ENCODE measurements around the gene HCST. TPM values are rescaled to one million over a fixed set of nuclear protein-coding genes. Genes with fewer than 3 reads are reported as not detected.

HCST gene, protein sequence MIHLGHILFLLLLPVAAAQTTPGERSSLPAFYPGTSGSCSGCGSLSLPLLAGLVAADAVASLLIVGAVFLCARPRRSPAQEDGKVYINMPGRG
- total RNA-seq (1 to 10 TPM in 1 of 2 donors, under 1 TPM in 1; 0.87 to 3.5 TPM), polyA plus RNA-seq (ENCODE audit: insufficient read depth, low read depth, low replicate concordance) (16.8 TPM)
- long read RNA-seq, donor 1, partial matches to known transcripts = 0 of 52 reads
- long read RNA-seq, donor 1, other reads (novel, unspliced or antisense) = 49 of 52 reads
- long read RNA-seq, donor 2, partial matches to known transcripts = 0 of 1 reads
- long read RNA-seq, donor 2, other reads (novel, unspliced or antisense) = 0 of 1 reads

DNA sequence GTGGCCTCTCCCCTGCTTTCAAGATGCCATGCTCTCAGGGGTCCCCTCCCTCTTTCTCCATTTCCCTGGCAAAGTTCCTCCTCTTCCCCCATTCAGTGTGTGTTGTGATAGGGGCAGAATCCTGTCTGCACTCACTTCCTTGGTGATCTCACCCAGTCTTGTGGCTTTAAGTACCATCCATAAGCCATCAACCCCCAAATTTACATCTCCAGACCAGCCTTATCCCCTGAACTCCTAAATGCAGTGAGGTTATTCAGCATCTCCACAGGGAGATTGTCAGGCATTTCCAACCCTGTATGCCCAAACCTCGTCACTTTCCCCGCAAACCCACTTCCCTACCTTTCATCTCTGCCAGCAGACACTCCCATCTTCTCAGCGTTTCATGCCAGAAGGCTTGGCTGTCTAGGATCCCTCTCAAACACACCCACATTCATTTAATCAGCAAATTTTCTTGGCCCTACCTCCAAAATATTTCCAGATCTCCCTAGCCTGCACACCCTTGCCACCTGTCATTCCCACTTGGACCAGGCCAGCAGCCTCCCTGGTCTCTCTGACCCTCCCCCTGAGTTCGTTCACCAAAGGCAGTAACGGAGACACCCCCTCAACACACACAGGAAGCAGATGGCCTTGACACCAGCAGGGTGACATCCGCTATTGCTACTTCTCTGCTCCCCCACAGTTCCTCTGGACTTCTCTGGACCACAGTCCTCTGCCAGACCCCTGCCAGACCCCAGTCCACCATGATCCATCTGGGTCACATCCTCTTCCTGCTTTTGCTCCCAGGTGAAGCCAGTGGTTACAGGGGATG, at the start of gene HCST:
Gene HCST, plus strand, starts transcription at position 676 of the 808 bp plus-strand sequence. Its CDS starts 65 bp downstream, at position 741.
- H3K27ac ChIP-seq = peak within 1 kb of the TSS in 1 of 2 donors; percentile 15
- TF ChIP-seq, protein P1, sequence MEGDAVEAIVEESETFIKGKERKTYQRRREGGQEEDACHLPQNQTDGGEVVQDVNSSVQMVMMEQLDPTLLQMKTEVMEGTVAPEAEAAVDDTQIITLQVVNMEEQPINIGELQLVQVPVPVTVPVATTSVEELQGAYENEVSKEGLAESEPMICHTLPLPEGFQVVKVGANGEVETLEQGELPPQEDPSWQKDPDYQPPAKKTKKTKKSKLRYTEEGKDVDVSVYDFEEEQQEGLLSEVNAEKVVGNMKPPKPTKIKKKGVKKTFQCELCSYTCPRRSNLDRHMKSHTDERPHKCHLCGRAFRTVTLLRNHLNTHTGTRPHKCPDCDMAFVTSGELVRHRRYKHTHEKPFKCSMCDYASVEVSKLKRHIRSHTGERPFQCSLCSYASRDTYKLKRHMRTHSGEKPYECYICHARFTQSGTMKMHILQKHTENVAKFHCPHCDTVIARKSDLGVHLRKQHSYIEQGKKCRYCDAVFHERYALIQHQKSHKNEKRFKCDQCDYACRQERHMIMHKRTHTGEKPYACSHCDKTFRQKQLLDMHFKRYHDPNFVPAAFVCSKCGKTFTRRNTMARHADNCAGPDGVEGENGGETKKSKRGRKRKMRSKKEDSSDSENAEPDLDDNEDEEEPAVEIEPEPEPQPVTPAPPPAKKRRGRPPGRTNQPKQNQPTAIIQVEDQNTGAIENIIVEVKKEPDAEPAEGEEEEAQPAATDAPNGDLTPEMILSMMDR (IDR thresholded peaks at IDR 0.05) = no peak
- H3K4me3 ChIP-seq = no peak within 1 kb of the TSS
- H3K27me3 ChIP-seq = no peaks in the 10 kb centered on the region
- DNase-seq = no peak
- H3K4me1 ChIP-seq = peaks cover 7% of the 10 kb centered on the region
- intact Hi-C loops (cut with DNase I; ENCODE audit: low total_unique reads) = no loop called here
- WGBS, 2 donors = 37 to 40% methylated on average over 6 of the region's 6 CpGs
- H3K9me3 ChIP-seq = no peaks in the 10 kb centered on the region
- H3K36me3 ChIP-seq (ENCODE audit: low read depth, missing control alignments) = no peaks in the 10 kb centered on the region

DNA sequence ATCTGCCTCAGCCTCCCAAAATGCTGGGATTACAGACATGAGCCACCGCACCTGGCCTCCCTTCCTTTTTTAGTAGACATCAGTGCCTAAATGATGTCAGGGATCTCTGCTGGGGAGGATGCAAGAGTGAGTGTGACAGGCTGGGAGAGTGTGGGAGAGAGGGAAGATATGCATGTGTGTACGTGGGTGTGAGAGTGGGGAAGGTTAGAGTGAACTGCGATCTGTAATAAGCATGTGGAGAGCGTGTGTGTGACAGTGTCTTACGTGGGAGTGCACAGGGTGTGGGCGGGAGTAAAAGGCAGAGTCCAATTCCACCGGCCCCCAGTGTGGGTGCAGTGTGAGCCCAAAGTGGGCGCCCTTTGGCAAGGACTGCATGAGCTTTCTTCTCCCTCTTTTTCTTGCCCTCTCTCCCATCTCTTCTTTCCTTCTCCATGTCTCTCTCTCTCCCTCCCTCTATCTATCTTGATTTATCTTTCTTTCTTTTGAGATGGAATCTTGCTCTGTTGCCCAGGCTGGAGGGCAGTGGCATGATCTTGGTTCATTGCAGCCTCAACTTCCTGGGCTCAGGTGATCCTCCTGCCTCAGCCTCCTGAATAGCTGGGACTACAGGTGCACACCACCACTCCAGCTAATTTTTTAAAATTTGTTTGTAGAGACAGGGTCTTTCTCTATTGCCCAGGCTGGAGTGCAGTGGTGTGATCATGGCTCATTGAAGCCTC, 49.1 kb upstream of the HCST start:
- intact Hi-C loops (cut with DNase I; ENCODE audit: low total_unique reads) = no loop called here
- no peak overlapping the region for H3K27ac ChIP-seq
- H3K4me1 ChIP-seq = peaks cover 3% of the 10 kb centered on the region
- no peaks in the 10 kb centered on the region for H3K36me3 ChIP-seq (ENCODE audit: low read depth, missing control alignments)
- 30 to 42% methylated on average over 8 of the region's 8 CpGs for WGBS, 2 donors
- H3K9me3 ChIP-seq = no peaks in the 10 kb centered on the region
- no peak for DNase-seq
- H3K4me3 ChIP-seq = no peak overlapping the region
- TF ChIP-seq, protein P1 (IDR thresholded peaks at IDR 0.05) = no peak
- TF ChIP-seq POLR2A (IDR thresholded peaks at IDR 0.05) = no peak
- no peaks in the 10 kb centered on the region for H3K27me3 ChIP-seq

DNA sequence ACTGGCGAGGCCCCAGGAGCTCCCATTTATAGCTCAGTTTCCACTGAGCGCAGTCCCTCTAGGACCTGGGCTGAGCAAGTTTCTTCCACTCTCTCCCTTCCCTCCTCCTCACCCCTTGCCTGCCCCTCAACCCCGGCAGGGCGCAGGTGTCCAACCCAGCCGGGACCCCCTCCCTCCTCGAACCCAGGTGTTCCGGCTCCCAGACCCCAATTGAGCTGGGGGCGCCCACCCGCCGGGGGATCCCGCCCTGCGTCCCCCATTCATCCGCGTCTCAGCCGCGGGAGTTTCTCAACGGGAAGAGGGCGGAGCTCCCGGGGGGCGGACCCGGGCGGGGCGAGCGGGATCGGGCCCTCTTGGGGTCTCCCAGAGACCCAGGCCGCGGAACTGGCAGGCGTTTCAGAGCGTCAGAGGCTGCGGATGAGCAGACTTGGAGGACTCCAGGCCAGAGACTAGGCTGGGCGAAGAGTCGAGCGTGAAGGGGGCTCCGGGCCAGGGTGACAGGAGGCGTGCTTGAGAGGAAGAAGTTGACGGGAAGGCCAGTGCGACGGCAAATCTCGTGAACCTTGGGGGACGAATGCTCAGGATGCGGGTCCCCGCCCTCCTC, 45.7 kb upstream of the HCST start, which contains the start of gene KIRREL2:
Gene KIRREL2, plus strand, starts transcription at position 366 of the 604 bp plus-strand sequence. Its CDS starts 209 bp downstream, at position 575.
- Histone ChIP-seq H3K4me3 (peak within 1 kb of the TSS; percentile 6 to 42), H3K9me3 (no peaks in the 10 kb centered on the region), H3K27me3 (no peaks in the 10 kb centered on the region), H3K27ac (no peak within 1 kb of the TSS), H3K4me1 (peaks cover 3% of the 10 kb centered on the region), H3K36me3 (ENCODE audit: low read depth, missing control alignments) (no peaks in the 10 kb centered on the region)
- TF ChIP-seq, protein P1 (IDR thresholded peaks at IDR 0.05) = no peak
- no peak for TF ChIP-seq POLR2A (IDR thresholded peaks at IDR 0.05)
- 1% methylated on average over 18 to 42 of the region's 42 CpGs for WGBS, 2 donors
- DNase-seq = no peak
- intact Hi-C loops (cut with DNase I; ENCODE audit: low total_unique reads) = no loop called here

DNA sequence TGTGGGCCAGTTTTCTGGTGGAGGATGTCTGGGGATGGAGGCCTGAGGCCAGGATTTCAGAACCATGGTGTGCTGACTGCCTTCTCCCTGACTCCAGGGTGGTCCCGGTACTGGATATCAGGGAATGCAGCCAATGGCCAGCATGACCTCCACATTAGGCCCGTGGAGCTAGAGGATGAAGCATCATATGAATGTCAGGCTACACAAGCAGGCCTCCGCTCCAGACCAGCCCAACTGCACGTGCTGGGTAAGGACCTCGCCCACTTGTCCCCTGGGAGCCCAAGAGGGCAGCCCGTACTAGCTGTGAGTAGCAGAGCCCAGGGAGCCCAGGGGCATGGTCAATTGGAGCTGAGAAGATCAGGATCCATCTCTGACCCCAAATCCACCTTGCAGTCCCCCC, 44.0 kb upstream of the HCST start:
- H3K9me3 ChIP-seq = no peaks in the 10 kb centered on the region
- no peaks in the 10 kb centered on the region for H3K36me3 ChIP-seq (ENCODE audit: low read depth, missing control alignments)
- H3K4me1 ChIP-seq = peaks cover 3% of the 10 kb centered on the region
- no peak overlapping the region for H3K27ac ChIP-seq
- H3K27me3 ChIP-seq = no peaks in the 10 kb centered on the region
- no peak overlapping the region for H3K4me3 ChIP-seq
- intact Hi-C loops (cut with DNase I; ENCODE audit: low total_unique reads) = no loop called here
- TF ChIP-seq POLR2A (IDR thresholded peaks at IDR 0.05) = no peak
- TF ChIP-seq, protein P1 (IDR thresholded peaks at IDR 0.05) = no peak
- WGBS, 2 donors = 79% methylated on average over 6 of the region's 6 CpGs; no CpG with 5 or more reads in 1 of the 2 donors
- DNase-seq = no peak
